Limb (tissue), 2 donors: ENCODE data around the gene KRCC1.
"Not testable (repeated sequence)": the region's sequence is repeated elsewhere in the genome, so short reads cannot be mapped to it uniquely, and the experiment has no call there.

Source experiments
- DNase-seq, 2 donors: peaks; one replicate each; pipeline ENCODE4 v3.0.0-alpha.2; 2016; ENCODE audit errors: extremely low spot score in 2 of 2

KRCC1 gene

DNA sequence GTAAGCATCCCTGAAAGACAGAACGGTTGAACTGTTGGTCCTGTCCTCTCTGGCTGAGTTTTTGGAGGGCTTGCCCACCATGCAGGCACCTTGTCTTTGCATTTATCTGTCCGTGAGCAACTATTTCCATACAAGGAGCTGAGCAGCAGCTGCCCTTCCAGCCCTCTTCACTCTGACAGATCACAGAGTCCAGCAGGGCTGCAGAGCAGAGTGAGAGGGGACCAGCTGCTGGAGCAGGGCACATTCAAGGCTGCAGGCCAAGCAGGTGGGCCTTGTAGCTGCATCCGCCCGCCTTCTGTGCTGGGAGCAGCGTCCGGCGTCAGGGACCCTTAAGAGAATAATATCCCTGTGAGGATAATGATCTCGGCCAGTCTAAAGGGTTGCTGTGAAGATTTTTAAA is 21.5 kb upstream of the KRCC1 start:
- DNase-seq, result peak; percentile 50 to 56

DNA sequence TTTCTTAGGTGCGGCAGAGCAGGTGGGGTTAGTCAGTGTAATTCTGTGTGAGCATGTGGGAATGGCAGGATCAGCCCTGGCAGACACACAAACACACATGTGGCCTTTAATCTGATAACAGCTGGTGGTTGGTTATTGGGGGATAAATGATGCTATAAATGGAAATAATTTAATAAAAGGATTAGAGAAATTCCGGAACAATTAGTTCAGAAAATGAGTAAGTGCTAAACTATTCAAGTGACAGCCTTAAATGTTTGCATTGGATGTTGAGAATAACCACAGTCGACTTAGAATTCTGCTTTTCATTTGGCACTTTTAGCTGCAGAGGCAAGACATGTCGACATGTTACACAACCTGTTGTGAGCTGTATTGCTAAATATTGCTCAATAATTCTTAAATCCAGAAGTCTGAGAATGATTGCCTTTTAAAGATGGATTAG is 19.3 kb upstream of the KRCC1 start:
- no peak for DNase-seq

DNA sequence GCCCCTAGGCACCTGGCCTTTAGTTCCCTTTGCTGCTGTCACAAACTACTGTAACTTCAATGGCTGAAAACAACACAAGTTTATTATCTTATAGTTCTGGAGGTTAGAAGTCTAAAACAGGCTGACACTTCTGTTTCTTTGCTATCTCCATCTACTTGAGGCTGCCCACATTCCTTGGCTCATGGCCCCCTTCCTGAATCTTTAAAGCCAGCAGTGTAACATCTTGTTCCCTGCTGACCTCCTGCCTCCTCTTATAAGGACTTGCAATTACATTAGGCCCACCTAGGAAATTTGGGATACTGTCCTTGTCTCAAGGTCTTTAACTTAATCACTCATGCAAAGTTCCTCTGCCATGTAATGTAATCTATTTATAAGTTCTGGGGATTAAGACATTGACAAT is 18.6 kb upstream of the KRCC1 start:
- no peak for DNase-seq

DNA sequence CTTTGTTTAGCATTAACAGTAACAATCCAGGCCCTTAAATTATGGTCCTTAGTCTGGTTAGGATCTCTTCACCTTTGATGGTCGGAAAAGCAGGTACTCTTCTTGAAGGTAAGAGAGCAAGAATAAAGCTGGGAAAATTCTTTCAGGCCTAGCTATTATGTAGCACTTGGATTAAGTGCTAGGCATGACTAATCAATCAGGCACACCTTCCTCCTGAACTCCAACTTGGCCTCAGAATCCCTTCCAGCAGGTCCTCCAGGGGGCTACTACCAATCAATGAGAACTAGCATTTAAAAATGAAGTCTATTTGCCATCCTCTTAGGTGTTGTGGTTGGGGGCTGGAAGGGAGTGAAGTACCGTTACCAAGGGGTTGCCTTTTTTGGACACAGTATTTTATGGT is 15.8 kb upstream of the KRCC1 start:
- no peak for DNase-seq

DNA sequence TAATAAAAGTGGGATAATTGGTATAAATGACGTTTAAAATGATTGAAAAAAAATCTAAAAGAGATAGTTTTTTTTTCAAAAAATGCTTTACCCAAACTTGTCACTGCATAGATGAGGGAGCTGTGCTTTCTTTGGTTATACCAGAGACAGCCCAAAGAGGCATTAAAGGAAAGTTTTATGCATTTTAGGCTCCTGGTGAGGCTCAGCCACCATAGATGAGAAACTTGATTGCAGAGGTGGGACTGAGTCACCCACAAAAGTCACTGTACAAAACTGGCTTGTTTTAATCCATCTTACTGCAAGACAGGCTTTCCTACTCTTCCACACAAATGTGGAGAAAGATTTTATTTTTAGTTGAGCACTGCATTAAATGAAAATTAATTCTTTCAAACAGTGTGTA is 14.5 kb upstream of the KRCC1 start:
- no peak for DNase-seq

DNA sequence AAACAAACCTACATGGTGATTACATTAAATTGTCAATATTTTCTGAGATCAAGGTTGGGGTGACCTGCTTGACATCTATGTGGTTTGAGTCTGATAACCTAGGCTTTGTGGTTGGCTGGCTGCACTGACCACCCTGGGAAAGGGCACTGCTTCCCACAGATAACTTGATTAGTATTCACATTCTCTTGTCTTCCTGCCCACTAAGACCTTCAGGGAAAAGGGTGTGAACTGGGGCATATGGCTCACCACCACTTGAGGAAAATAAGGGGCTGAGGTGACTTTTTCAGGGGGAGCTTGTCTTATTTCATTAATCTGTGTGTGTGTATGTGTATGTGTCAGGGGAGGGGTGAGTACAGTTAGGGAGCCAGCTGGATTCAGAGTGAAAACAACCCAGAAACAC is 13.5 kb upstream of the KRCC1 start:
- DNase-seq, result no peak

DNA sequence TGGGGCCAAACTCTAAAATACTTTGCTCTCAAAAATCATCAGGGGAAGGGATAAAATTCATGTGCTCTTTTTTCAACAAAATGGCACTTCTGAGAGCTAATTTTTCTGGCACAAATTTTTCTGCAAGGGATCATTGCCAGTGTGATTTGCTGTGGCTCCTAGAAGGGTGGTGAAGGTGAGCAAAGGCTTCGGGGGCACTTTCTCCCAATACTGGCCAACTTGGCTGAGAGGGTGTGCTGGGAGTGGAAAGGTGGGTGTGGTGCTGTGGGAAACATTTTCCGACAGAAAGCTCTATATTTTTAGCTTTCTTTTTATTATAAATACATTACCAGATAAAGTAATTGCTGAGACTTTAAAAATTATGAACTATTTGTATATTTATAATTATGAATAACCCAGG is 12.5 kb upstream of the KRCC1 start:
- no peak for DNase-seq

DNA sequence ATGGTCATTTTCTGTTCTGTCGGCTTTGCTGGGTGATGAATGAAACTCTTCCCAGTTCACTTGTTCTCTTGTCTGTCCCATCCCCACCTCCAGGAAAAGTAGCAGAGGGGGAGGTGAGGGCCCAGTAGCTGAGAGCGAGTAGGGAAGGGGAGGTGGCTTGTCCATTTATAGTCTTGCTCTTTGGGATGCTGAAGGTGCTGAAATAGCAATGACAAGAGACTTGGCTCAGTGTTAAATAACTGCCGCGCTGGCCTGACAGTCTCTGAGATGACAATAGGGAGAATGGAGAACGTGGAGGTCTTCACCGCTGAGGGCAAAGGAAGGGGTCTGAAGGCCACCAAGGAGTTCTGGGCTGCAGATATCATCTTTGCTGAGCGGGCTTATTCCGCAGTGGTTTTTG is 12.0 kb upstream of the KRCC1 start, which contains the start of gene SMYD1:
Gene SMYD1, plus strand, starts transcription at position 228 of the 400 bp plus-strand sequence. Its CDS starts 40 bp downstream, at position 268.
- DNase-seq, result no peak

GRCh38 chr2:88067189-88067588 is 11.6 kb upstream of the KRCC1 start:
- DNase-seq, result peak; percentile 50 to 65

- DNase-seq, result no peak
Measured at GRCh38 chr2:88066543-88066942, 11.0 kb upstream of the KRCC1 start.

GRCh38 chr2:88061295-88061694 is 5.7 kb upstream of the KRCC1 start:
- DNase-seq, result no peak

- no peak for DNase-seq
Measured at GRCh38 chr2:88060907-88061275, 5.3 kb upstream of the KRCC1 start.

DNA sequence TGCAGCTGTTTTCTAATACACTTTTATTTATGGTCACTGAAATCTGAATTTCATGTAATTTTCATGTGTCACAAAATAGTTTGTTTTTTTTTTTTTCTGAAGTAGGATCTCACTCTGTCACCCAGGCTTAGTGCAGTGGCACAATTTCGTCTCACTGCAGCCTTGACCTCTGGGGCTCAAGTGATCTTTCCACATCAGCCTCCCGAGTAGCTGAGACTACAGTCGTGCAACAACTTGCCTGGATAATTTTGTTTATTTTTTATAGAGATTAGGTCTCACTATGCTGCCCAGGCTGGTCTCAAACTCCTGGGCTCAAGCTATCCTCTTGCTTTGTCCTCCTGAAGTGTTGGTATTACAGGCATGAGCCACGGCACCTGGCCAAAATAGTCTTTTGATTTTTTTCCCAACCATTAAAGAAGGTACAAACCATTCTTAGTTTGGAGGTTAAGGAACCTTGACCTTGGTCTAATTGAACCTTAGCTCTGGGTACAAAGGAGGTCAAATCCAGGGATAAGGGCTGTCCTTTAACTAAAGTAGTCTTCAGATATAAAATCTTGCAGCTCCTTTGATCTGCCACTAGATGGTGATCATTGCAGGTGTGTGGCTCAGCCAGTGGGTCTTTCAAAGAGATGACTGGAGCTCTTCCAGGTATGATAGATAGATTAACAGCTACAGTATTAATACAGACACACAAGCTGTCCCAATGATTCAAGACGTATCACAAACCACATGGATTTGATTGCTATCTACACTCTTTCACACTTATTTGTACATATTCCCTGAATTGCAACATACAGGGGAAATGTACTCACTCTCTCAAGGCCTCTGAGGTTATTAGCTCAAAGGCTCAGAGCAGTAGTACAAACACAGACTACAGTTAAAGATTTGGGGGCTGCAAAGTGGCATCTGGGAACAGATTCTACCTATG is 4.7 kb upstream of the KRCC1 start:
- peak in 1 of 2 donors; percentile 56 for DNase-seq

GRCh38 chr2:88058191-88058590 is 2.6 kb upstream of the KRCC1 start:
- no peak for DNase-seq

DNA sequence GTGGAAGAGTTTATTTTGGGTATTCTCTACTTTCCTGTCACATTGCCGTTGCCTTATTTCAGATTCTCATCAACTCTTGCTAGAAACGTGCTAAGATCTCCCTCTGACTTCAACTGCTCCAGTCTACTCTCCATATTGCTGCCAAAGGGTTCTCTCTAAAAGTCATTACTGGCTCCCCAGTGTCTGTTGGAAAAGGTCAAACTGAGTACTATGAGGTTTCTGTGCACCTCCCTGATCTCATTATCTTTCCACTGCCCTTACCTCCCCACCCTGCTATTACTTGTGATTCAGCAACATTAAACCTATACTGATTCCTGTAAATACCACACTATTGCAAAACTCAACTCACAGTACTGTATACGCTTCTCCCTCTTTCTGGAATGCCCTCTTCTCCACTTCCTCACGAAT is 1.9 kb upstream of the KRCC1 start:
- no peak for DNase-seq

- DNase-seq, result peak in 1 of 2 donors; percentile 44
Measured at GRCh38 chr2:88054782-88055370, 707 bp downstream of the KRCC1 start.

- DNase-seq, result no peak
Measured at GRCh38 chr2:88053934-88054781, 1.4 kb downstream of the KRCC1 start.

DNA sequence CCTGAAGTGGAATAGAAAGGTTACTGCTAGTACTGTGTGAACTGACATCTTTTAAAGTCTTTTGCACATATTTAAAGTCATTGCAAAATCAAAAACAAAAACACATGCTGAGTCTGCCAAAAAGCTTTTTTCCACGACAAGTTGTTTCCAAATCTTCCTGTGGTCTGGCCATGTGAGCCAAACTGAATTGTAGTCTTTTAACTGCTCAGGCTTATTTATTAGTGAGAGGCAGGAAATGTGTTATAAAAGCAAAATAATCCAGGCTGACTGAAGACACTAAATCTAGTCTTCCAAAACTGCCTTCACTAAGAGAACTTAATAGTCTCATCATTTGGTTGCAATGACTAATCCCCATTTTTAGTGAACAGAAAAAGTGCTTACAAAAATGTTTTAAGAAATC is 2.3 kb downstream of the KRCC1 start:
- DNase-seq, result no peak

GRCh38 chr2:88051792-88052191 is 3.8 kb downstream of the KRCC1 start:
- DNase-seq, result no peak

DNA sequence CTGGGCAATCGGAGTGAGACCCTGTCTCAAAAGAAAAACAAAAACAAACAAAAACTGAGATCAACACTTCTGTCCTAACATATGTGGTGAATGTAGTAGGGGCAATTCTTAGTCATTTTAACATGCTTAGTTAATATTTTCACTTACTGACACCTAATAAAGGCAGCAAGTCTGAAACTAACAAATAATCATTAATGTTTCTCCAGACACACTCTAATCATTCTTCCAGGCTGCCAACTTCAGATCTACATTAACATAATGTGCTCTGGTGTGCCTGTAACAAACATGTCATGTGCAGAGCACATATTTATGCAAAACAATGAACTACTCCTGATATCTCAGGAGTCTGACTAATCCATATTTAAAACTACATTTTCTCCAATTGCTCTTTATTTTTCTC is 6.0 kb downstream of the KRCC1 start:
- no peak for DNase-seq

DNA sequence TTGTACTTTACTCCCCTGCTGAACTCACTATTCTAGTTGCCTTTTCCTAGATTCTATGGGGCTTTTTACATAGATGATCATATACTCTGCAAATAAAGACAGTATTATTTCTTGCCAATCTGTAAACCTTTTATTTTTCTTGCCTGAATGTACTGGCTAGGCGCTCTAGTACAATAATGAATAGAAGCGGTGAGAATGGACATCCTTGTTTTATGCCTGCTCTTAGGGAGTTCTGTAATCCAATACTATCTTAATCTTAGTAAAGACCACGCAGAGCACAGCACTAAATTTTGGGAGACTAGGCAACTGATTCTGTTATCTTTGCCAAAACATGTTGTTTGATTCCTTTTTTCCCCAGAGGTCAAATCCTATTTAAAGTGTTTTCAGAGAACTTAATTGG is 7.0 kb downstream of the KRCC1 start:
- DNase-seq, result no peak

GRCh38 chr2:88045561-88045960 is 10.0 kb downstream of the KRCC1 start:
- not testable (repeated sequence) for DNase-seq
